GM12874 (cell line): ENCODE data around the gene TULP4.

Experiments used
- CTCF ChIP-seq: IDR thresholded peaks from 2 replicates; pipeline ENCODE4 v1.5.1; 2011; ENCODE audit warnings: low read depth, mild to moderate bottlenecking, control low read depth, low read length, moderate library complexity; ENCODE audit not compliant: insufficient read depth

TULP4 gene

GRCh38 chr6:158461954-158462353 is 149.7 kb downstream of the TULP4 start:
- no peak for TF ChIP-seq CTCF

- no peak for TF ChIP-seq CTCF
Observed at GRCh38 chr6:158464483-158464882, 152.2 kb downstream of the TULP4 start.

- no peak for TF ChIP-seq CTCF
Observed at GRCh38 chr6:158465257-158465656, 153.0 kb downstream of the TULP4 start.

GRCh38 chr6:158465747-158466146 is 153.5 kb downstream of the TULP4 start:
- no peak for TF ChIP-seq CTCF

- TF ChIP-seq CTCF: no peak
Observed at GRCh38 chr6:158467923-158468322, 155.7 kb downstream of the TULP4 start.

GRCh38 chr6:158468666-158469065 is 156.4 kb downstream of the TULP4 start:
- no peak for TF ChIP-seq CTCF

- no peak for TF ChIP-seq CTCF
Observed at GRCh38 chr6:158471339-158471738, 159.1 kb downstream of the TULP4 start.

- TF ChIP-seq CTCF: no peak
Observed at GRCh38 chr6:158472447-158472846, 160.2 kb downstream of the TULP4 start.
